GM19239 (cell line): ENCODE data around the gene NUDT3.
"Not testable (repeated sequence)": the region's sequence is repeated elsewhere in the genome, so short reads cannot be mapped to it uniquely, and the experiment has no call there.

Source experiments
- DNase-seq: peaks from one replicate; pipeline ENCODE4 v3.0.0; 2011; ENCODE audit warnings: low spot score; ENCODE audit not compliant: insufficient read length
- FAIRE-seq: peaks from 2 replicates; lab custom pipeline; 2011; peaks lifted over from hg19 to GRCh38; lab: Jason Lieb, UNC

NUDT3 gene

DNA sequence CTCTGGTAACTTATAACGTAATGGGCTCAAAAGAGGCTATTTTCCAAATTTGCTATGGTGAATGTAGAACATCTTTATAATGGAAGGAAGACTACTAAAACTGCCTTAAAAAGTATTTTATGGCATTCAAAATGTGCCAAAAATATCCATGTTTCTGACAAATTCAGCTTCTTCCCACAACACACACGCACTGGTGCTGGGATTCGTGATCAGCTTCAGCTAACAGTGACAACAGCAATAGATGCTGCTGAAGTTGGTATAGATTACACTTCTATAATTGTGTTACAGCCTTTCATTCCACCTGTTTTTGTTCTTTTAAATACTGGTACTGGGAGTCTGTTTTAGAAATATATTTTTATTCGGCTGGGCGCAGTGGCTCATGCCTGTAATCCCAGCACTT is 19.0 kb downstream of the NUDT3 start:
- DNase-seq (no peak), FAIRE-seq (no peak)

DNA sequence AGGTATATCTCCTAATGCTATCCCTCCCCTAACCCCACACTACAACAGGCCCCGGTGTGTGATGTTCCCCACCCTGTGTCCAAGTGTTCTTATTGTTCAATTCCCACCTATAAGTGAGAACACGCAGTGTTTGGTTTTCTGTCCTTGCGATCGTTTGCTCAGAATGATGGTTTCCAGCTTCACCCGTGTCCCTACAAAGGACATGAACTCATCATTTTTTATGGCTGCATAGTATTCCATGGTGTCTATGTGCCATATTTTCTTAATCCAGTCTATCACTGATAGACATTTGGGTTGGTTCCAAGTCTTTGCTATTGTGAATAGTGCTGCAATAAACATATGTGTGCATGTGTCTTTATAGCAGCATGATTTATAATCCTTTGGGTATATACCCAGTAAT is 20.6 kb downstream of the NUDT3 start:
- FAIRE-seq, DNase-seq: not testable (repeated sequence)

DNA sequence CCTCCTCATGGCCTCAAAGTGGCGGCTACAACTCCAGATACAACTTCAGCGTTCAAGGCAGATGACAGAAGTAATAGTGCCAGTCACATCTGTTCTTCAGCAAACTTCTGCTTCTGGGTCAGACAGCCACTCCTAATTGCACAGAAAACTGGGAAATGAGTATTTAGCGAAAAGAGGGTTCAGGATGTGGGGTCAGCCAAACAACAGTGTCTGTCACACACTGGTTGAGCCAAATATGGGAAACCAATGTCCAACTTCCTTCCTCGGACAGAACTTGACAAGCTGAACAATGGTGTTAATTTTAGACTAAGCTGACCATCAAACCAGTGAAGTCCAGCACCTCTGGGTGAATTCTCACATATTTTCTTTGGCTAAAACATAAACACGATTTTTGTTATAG is 22.1 kb downstream of the NUDT3 start:
- FAIRE-seq (no peak), DNase-seq (no peak)

DNA sequence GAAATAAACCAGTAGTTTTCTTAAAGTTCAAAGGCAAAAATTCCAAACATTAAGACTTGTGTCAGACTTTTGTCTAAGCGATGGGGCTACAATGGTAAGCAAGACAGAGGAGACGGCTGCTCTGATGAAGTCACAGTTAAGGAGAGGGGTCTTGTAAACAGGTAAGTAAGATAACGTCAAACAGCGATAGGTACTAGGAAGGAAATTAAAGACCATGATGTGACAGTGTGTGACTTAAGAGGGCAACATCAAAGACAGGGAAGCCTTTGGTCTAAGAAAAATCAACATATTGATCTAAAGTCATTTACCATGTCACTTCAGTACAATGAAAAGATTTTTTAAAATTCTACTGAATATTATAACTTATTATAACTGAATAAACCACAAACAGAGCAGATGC is 23.1 kb downstream of the NUDT3 start:
- FAIRE-seq (no peak), DNase-seq (no peak)

- DNase-seq (no peak), FAIRE-seq (no peak)
Observed at GRCh38 chr6:34366639-34366921, 25.9 kb downstream of the NUDT3 start.

DNA sequence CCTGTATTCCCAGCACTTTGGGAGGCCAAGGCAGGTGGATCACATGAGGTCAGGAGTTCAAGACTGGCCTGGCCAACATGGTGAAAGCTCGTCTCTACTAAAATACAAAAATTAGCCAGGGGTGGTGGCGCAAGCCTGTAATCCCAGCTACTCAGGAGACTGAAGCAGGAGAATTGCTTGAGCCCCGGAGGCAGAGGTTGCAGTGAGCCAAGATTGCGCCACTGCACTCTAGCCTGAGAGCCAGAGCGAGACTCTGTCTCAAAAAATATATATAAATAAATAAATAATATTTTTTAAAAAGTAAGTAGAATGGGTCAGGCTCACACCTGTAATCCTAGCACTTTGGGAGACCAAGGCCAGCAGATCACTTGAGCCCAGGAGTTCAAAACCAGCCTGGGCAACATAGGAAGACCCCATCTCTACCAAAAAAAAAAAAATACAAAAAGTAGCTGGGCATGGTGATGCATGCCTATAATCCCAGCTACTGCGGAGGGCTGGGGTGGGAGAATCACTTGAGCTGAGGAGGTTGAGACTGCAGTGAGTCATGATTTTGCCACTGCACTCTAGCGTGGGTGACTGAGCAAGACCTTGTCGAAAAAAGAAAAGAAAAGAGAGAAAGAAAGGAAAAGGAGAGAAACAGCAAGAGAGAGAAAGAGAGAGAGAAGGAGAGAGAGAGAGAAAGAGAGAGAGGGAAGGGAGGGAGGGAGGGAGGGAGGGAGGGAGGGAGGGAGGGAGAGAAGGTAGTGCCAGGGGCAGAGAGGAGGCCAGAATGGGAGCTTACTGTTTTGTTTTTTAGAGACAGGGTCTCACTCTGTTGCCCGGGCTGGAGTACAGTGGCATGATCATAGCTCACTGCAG is 26.5 kb downstream of the NUDT3 start:
- FAIRE-seq, DNase-seq: not testable (repeated sequence)

GRCh38 chr6:34363681-34364075 is 28.8 kb downstream of the NUDT3 start:
- DNase-seq, FAIRE-seq: not testable (repeated sequence)

DNA sequence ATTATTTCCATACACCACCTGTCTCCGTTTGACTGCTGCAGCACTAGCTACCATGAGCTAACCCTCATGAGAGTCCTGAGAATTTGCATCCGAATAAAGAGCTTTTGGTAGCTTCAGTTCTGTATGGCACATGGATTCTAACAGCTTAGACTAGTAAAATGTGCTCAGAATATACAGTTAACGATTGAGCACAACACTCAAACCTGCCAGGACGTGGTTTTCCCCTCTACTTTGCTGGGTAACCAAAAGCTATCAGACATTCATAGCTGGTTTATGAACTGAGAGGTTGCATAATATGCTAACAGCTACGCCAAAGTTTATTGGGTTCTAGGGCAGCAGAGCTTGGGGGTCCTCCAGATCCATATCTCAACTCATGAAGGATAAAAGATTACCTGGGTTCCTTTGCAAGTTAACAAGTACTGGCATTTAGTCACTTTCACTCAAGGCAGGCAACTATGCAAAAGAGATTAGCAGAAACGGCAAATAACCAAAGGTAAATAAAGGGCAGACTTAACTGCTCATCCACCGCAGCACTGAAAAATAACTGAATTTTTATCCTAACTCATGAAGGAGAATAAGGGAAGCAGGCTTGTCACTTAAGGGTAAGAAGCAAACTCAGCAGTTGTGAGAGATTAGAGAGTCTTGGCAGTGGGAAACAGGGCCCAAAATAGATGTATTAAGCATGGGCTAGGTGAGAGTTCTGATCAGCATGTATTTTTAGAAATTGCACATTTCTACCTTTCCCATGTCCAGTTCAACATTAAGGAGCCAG is 29.4 kb downstream of the NUDT3 start:
- FAIRE-seq (peak; percentile 64), DNase-seq (no peak)

- FAIRE-seq (no peak), DNase-seq (no peak)
Observed at GRCh38 chr6:34362176-34362575, 30.3 kb downstream of the NUDT3 start.

DNA sequence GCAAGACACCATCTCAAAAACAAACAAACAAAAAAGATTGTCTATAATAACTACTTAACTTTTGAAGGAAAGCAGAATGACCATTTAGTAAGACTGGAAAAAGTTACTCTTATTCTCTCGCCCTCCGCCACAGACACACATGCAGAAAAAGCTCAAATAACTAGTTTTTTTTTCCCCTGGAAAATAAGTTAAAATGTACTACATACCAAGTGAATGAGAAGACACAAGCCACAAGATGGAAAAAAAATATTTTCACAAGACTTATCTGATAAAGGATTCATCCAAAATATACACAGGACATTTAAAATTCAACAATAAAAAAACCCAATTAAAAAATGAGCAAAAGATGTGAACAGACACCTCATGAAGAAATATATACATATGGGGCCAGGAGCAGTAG is 31.9 kb downstream of the NUDT3 start:
- FAIRE-seq (no peak), DNase-seq (no peak)

DNA sequence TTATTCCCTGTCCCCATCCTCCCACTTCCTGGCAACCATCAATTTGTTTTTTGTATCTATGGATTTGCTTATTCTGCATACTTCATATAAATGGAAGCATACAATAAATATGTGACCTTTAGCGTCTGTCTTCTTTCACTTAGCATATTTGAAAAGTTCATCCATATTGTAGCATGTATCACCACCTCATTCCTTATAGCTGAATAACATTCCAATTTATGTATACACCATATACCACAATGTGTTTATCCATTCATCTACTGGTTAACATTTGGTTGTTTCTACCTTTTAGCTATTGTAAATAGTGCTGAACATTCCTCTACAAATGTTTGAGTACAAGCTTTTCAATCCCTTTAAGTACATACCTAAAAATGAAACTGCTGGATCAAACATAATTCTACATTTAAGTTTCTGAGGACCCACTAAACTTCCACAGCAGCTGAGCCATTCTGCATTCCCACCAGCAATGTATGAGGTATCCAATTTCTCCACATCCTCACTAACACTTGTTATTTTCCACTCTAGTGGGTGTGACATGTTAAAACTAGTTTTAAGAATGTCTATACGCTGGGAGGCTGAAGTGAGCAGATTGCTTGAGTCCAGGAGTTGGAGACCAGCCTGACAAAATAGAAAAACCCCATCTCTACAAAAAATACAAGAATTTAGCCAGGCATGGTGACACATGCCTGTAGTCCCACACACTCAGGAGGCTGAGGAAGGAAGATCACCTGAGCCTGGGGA is 32.9 kb downstream of the NUDT3 start:
- FAIRE-seq (no peak), DNase-seq (no peak)

- FAIRE-seq (no peak), DNase-seq (no peak)
Observed at GRCh38 chr6:34358389-34358905, 34.0 kb downstream of the NUDT3 start.

DNA sequence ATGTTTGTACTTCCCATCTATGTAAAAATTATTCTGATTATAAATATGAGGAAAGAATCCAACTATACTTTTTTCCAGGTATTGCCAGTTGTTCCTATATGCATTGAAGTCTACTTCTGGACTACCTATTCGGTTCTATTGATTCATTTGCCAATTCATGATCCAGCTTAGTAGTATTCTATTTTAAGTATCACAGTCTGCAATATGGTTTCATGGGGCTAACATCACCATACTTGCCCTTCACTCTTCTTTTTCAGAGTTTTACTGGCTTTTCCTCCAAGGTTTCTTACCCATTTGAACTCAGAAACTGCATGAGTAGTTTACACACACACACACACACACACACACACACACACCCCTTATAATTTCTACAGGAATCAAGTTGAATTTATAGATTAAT is 34.5 kb downstream of the NUDT3 start:
- DNase-seq (no peak), FAIRE-seq (no peak)

GRCh38 chr6:34355889-34356288 is 36.6 kb downstream of the NUDT3 start:
- no peak for FAIRE-seq
- DNase-seq = no peak

DNA sequence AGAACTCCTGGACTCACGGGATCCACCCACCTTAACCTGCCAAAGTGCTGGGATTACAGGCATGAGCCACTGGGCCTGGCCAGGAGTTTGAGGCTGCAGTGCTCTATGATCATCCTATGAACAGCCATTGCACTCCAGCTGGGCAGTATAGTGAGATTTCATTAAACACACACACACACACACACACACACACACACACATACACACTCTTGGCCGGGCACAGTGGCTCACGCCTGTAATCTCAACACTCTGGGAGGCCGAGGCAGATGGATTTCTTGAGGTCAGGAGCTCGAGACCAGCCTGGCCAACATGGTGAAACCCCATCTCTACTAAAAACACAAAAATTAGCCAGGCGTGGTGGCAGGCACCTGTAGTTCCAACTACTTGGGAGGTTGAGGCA is 38.2 kb downstream of the NUDT3 start:
- DNase-seq, FAIRE-seq: not testable (repeated sequence)

DNA sequence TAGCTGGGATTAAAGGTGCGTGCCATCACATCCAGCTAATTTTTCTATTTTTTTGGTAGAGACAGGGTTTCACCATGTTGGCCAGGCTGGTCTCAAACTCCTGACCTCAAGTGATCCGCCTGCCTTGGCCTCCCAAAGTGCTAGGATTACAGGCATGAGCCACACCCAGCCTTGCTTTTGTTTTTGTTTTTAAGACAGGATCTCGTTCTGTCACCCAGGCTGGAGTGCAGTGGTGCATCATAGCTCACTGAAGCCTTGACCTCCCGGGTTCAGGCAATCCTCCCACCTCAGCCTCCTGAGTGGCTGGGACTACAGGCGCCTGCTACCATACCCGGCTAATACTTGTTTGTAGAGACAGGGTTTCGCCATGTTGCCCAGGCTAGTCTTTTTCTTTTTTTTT is 38.9 kb downstream of the NUDT3 start:
- FAIRE-seq, DNase-seq: not testable (repeated sequence)

GRCh38 chr6:34352305-34352937 is 40.0 kb downstream of the NUDT3 start:
- FAIRE-seq (no peak), DNase-seq (no peak)

DNA sequence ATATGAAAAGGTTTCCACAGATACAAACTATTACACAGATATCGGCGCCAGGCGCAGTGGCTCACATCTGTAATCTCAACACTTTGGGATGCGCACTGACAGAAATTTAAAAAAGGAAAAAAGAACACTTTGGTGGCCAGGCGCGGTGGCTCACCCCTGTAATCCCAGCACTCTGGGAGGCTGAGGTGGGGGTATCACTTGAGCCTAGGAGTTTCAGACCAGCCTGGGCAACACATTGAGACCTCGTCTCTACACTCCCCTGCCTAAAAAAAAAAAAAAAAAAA is 41.6 kb downstream of the NUDT3 start:
- FAIRE-seq (no peak), DNase-seq (no peak)

DNA sequence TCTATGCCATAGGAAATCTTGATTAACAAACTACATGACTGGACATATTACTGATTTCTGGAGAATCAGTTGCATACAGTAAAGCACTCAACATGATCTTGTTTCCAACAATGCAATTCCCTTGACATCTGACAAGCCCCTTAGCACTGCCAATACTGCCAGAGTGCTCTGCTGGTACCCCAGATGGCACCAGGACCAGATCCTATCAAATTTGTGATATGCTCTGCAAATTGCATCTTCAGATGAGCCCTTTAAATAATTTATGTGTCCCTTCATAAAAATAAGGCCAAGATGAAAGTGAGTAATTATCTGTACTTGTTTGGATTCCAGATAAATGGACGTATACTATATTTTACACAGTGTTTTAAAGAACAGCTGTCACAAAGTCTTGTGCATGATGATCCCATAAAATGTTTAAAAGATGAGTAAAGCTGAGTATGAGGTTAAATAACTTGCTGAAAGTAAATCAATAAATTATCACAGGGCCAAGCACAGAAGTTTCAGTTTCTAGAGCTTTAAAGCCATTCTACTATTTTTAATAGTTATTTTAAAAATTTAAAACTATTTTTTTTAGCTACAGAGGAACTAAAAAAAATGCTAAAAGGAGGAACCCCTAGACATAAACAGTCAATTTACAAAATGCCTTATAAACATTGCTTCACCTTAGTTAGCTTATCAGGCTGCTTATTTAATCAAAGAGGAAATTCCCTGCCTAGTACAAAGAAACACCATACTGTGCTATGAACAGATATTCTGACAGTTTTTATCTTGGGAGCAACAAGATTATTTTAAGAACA is 42.1 kb downstream of the NUDT3 start:
- FAIRE-seq (no peak), DNase-seq (no peak)

DNA sequence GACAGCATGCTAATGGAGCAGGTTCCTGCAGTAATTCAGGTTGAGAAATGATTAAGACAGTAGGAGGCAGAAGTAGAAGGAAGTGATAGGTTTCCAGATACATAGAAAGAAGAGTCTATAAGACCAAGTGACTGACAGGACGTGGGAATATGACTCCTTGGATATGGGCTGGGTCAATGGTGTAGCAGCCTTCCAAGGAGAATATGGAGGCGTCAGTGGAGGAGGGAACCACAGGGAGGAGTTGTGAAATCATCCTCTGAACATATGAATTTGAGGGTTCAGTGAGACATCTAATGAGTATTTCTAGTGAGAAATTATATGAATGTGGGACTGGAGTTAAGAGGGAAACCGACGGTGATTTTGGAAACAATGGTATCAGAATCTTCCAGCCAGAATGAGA is 43.3 kb downstream of the NUDT3 start:
- DNase-seq (no peak), FAIRE-seq (no peak)
